GM19324 (cell line): ENCODE measurements around the gene MAP4K4.
A peak's percentile ranks its signal among the peaks of the same experiment; 100 is the strongest.

ENCODE experiments used
- ATAC-seq: cut with Tn5 transposase; IDR thresholded peaks from one replicate; pipeline ENCODE4 v1.9.1; 2021; ENCODE audit warnings: mild to moderate bottlenecking, moderate library complexity; ENCODE audit not compliant: unreplicated experiment, low FRiP score

MAP4K4 gene

DNA sequence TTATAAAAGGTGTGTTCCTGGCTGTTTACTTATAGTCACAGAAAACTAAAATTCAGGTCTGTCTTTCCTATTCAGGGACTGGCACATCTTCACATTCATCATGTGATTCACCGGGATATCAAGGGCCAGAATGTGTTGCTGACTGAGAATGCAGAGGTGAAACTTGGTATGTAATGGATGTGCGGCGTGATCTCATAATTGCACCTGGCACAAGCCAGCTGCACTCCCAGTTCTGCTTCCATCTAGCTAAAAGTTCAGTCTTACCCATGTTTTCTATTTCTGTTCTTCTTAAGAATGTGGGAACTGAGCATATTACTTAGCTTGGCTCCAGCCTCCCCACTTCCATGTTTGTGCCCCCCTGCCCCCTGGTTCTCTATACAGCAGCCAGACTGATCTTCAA lies 131.9 kb downstream of the MAP4K4 start:
- ATAC-seq = no peak

DNA sequence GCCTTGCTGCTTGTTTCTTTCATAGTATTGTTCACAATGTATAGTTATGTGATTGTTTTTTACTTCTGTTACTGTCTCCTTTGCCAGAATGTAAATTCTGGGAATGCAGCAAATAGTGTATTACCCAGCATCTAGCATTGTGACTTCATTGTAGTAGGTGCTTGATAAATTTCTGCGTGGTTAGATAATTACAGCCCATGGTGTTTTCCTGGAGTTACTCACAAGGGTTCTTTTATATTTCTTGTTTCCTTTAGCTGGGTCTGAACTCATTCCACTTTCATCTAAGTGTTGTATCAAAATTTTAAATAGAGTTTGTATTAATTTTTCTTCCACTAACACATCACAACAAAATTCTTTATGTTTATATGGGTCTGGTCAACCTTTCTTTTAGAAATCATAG lies 132.6 kb downstream of the MAP4K4 start:
- no peak for ATAC-seq

DNA sequence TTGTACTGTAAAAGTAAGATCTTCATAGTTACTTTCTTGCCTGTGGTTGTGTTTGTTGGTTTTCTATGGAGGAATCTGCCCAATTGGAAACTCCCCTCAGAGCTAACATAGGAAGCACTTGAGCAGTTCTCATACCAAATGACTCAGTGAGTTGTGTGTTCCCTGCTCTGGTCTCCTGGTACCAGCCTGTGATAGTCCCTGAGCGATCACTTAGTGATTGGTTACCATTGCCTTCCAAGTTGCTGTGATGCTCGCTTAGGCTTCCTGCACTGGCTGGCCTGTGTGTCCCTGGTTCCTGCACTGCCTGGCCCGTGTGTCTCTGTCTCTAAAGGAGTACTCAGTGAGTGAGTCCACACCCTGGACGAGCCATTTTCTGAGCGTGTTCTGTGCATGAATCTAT lies 133.0 kb downstream of the MAP4K4 start:
- ATAC-seq = no peak

DNA sequence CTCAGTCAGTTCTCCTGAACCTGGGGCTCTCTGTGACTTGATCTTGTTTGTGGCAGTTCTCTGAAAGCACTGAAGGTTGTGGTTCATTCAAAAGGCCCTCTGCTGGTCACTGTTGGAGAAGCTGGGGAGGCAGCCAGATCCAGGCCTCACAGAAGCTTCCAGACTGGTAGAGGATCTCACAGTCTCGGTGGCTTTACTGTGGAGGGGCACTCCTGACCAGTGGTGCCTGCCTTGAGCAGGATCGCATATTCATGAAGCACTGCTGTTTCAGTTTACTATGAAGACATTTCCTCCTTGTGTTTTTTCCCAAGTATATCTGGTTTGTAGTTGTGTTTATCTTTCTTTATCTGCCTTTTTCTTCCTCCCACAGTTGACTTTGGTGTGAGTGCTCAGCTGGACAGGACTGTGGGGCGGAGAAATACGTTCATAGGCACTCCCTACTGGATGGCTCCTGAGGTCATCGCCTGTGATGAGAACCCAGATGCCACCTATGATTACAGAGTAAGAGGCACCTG lies 133.9 kb downstream of the MAP4K4 start:
- peak; percentile 75 for ATAC-seq

DNA sequence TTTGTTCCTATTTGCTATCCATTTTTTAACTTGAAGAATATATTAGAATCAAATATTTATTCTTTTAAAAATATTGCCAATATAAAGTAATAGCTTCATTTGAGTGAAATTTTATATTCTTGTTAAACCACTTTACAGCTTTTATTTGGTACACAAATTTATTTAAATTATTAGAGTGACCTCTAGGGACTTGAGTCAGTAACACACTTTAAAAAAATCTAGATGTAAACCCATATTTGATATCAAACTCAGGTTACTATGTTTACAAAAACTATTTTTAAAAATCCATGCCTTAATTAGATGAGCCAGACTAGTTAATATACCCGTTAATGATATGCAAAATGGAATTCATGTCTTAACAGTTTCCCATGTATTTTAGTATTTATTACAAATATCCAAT lies 134.6 kb downstream of the MAP4K4 start:
- no peak for ATAC-seq

DNA sequence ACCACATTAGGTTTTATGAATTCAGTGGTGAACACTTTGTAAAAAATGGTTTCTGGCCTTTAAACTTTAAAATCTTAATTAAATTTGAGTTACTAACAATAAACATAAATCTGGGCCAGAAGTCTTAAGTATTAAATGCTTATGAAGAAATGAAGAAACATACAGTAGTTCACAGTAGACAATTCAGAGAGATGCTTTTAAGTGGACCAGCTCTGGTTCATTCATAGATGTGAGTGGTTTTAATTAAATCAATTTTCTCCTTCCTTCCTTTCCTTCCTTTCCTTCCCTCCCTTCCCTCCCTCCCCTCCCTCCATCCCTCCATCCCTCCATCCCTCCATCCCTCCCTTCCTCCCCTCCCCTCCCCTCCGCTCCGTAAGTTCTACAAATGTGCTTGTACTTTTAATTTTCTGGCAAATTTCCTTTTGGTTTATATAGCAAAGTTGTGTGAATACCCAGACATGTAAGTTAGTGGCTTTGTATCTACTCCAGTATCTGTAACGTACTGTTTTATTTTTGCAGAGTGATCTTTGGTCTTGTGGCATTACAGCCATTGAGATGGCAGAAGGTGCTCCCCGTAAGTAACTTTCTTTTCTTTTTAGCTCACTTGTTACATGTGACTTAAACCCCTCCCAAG lies 136.5 kb downstream of the MAP4K4 start:
- ATAC-seq = no peak

DNA sequence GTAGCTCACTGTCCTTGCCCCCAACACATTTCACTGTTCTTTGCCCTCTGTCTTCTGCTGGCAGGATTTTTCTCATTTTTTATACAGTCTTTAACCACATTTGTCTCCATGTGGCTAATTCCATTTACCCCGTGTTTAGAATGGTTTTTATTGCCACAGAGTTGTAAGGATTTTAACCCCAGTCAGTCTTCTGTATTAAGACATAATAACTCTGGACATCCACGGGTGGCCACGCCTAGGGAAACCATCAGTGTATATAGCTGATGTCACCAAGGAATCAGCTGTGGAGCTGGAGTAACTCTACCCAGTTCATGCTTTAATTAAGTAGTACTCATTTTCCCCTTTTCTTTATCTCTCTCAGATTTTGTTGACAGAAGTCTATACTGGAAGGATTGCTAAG lies 139.8 kb downstream of the MAP4K4 start:
- no peak for ATAC-seq

DNA sequence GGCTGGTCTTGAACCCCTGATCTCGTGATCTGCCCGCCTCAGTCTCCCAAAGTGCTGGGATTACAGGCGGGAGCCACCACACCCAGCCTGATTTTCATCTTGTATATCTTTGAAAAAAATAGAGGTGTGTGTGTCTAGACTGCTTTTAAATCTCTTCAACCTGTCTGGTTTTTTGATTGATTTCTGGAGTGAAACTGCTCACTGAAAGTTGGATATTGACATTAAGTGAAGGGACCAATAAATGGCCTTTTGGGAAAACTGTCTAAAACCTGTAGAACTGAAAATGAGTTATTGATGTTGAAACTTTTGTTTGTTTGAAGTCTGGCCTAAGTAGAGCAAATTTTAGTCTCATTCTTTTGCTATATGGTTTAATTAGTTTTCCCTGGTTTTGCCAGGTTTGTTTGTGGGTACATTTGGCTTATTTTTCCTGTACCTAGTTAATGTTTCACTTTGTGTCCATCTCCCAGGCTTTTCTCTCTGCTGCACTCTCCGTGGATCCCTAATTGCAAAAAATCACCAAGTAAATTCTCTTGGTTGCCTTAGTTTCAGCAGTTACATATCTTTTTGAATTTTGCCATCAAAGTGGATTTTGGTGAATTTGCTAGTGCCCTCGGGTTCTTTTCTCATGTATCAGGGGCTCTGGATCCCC lies 144.3 kb downstream of the MAP4K4 start:
- no peak for ATAC-seq

DNA sequence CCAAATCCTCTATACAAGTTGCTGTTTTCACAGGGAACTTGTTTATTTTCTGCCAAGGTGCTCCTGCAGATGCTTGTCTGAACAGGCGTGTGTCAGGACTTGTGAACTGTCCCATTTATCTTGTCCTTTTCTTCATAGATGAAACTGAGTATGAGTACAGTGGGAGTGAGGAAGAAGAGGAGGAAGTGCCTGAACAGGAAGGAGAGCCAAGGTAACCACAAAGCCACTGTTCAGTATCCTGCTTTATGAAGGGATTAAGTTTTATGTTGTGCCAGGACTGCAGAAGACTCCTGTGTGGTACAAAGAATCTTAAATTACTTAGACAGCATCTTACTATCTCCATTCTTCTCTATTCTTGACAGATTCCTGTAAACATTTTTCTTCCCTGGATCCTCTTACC lies 145.0 kb downstream of the MAP4K4 start:
- no peak for ATAC-seq

DNA sequence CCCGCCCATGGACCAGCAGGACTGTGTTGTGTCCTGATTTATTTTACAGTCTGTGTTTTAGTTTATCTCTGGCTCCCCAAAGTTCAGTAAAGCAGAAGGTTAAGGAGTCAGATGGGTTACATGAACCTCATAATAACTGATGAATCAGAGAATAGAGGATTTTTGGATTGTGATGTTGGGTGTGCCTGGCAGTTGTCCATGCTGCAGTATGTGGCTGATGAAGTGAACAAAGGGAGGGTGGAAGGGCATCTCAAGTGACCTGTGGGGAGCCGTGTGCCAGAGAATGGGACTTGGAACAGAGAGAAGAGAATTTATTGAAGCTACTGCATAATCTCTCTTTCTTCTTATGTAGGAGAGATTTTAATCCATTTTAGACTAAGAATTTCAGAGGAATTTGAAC lies 145.5 kb downstream of the MAP4K4 start:
- no peak for ATAC-seq

DNA sequence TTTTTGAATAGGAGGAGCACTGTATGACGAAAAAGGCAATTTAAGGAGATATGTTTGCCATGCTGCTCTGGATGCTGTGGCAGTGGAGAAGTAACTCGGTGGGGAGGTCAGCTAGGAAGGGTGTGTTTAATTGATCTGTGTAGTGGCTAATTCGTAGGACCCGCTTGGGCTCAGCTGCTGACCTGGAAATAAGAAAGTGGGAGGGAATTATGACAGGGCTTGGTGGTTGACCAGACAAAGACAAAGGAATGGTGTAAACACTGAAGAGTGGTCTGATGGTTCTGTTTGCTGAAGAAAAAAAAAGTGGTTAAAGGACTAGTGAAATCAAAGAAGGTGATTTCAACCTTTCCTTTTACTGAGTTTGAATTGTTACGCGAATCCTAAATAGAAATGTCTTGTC lies 146.0 kb downstream of the MAP4K4 start:
- no peak for ATAC-seq

DNA sequence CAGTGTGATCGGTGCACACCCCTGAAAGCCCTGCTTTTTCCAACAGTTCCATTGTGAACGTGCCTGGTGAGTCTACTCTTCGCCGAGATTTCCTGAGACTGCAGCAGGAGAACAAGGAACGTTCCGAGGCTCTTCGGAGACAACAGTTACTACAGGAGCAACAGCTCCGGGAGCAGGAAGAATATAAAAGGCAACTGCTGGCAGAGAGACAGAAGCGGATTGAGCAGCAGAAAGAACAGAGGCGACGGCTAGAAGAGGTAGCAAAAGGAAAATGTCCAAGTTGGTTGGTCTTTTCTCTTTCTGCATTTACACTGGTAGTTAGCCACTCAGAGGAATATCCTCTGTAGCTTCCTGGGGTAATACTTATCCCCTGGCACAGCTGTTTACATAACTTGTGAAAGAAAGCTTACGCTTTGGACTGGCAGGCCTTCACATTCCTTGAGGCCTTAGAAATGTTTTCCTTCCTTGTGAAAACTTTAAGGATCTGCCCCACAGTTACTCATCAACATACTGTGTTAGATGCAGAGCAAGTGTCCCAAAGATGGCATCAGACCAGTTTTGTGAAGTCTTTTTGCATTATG lies 146.6 kb downstream of the MAP4K4 start:
- no peak for ATAC-seq

DNA sequence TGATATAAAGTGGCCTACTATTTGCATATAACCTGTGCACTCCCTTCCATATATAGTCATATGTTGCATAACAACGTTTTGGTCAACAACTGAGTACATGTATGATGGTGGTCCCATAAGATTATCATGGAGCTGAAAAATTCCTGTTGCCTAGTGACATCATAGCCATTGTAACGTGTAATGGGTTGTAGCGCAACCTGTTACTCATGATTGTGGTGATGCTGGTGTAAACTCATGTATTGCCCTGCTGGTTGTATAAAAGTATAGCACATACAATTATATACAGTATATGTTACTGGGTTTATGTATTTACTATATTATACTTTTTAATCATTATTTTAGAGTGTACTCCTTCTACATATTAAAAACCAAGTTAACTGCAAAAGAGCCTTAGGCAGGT lies 149.5 kb downstream of the MAP4K4 start:
- no peak for ATAC-seq

DNA sequence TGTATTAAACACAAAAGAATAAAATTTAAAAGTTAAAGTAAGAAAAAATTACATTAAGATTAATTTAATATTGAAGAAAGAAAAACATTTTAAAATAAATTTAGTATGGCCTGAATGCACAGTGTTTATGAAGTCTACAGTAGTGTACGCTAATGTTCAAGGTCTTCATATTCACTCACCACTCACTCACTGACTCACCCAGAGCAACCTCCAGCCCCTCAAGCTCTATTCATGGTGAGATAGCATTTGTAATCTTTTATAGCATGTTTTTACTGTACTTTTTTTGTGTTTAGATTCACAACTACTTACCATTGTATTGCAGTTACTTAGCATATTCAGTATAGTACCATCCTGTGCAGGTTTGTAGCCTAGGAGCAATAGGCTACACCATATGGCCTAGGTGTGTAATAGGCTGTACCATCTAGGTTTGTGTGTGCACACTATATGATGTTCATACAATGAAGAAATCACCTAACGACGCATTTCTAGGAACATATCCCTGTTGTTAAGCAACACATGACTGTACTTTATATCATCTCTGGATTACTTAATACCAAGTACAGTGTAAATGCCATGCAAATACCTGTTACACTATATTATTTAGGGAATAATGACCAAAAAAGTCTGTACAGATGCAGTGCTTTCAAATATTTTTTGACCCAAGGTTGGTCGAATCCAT lies 150.3 kb downstream of the MAP4K4 start:
- ATAC-seq = no peak

DNA sequence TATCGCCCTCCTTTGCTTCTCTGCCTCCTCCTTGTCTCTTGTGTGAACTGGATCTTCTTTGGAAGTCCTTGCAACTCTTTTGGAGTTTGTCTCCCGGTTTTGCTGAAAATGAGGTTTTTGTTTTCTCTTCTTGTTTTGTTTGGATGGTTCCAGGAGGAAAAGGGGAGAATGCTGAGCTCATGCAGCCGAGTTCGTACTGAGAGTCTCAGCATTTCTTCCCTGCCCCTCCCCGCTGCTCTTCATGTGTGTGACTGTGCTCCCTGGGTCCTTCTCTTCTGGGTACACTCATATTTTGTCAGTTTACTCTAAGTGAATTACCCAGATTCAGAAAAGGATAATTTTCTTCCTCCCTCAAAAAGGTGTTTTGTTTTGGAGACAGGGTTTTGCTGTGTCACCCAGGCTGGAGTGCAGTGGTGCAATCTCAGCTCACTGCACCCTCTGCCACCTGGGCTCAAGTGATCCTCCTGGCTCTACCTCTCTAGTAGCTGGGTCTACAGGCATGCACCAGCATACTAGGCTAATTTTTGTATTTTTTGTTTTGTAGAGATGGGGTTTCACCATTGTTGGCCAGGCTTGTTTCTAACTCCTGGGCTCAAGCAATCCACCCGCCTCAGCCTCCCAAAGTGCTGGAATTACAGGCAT lies 151.4 kb downstream of the MAP4K4 start:
- ATAC-seq = no peak

DNA sequence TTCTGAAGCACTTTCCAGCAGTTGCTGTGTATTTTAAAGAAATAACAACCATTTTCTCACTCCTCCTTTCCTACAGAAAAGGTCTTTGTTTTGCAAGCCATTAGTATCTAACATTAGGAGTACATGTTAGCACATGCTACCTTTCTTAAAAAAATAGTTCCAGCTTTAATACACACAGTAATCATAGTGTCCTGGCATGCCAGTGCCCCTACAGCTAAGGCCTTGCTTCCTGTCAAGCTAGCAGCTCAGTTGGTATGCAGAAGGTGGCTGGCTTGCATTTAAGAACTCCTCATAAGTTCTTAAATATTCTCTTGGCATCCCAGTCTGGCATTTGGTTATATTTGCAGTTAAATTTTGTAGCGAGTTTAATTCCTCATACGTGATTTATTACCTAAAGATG lies 152.9 kb downstream of the MAP4K4 start:
- ATAC-seq = no peak

DNA sequence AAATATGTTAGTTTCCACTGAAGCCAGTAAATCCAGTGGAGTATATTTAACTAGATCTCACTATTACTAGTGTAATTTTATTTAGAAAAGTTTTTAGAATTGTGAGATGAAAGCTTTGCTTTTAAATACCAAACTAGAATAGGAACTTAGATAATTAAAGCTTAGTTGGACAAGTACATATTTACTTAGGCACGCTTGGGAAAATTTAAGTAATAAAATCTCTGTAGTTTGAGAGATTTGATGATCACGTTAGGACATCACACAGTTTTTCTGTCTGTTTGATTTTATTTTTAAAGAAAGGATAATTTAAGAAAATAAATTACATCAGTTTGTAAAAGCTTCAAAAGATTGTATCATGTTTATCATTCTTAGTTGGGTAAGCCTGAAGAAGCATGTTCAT lies 153.5 kb downstream of the MAP4K4 start:
- no peak for ATAC-seq

DNA sequence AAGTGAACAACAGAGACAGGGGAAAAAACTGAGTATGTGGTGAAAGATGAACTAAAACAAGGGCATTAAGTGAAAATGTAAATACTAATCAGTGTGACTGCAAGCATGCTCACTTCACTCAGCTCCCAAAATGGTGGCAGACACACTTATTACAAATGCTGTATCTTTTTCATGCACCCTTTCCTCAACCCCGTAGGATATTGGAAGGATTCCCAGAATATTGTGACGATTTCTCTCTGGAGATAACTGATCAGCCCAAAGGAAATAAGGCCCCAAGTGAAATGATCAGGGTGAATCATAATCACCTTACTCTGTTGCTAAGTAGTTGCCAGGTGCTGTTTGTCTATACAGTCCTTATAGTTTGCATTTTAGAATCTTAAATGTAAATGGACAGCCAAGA lies 155.3 kb downstream of the MAP4K4 start:
- no peak for ATAC-seq

DNA sequence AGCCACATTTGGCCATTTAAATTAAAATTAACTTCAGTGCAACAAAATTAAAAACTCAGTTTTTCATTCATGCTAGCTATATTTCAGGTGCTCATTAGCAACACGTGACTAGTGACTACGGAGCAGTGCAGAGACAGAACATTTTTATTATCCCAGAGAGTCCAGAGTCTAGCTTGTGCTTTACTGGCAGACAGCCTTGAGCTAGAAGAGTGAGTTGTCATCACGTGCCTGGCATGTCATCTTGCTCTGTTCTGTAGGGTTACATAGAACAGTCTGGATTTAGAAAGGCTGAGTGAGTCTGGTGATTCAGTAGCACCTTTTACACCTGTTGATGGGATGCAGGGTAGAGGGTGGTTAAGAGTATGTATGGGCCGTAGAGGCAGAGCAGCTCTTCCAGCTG lies 157.4 kb downstream of the MAP4K4 start:
- no peak for ATAC-seq

DNA sequence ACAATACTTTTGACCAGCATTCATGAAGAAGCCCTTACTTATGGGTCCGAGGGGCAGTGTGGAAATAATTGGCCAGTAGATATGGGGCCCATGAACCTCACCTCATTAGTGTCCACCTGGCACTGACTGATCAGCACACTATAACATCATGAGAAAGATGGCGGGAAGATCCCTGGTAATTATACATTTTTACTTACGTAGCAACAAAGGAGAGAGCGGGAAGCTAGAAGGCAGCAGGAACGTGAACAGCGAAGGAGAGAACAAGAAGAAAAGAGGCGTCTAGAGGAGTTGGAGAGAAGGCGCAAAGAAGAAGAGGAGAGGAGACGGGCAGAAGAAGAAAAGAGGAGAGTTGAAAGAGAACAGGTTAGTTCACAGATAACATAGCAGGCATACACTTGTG lies 158.3 kb downstream of the MAP4K4 start:
- ATAC-seq = no peak

DNA sequence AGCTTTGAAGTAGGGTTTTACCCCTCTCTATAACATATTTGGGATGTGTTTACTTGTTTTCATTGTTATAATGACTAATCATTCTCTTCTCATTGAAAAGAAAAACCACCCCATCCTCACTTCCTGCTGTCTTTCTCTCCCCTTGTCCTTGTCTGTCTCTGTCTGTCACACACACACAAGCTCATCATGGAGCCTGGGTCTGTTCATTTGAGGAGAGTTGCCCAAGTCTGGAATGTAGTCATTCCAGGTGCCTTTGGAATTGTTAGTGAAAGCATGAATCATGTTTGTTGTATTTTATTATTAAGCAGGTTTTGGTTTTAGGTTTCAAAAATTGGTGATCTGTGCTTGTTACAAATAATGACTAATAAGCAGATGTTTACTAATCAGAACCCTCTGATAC lies 160.7 kb downstream of the MAP4K4 start:
- ATAC-seq = no peak
